Peyer's patch (tissue), 4 donors: ENCODE data around the gene LIPC. TPM values are rescaled to one million over a fixed set of nuclear protein-coding genes. Genes with fewer than 3 reads are reported as not detected.

Experiments used
- DNase-seq, 3 donors: peaks; one replicate each; pipeline ENCODE4 v3.0.0-alpha.2; 2017 to 2019
- H3K27ac ChIP-seq, 4 donors: fragments of 200-600 bp; sonication (generic); one replicate each; pipeline ENCODE4 v1.5.1; 2016 to 2019
- H3K27me3 ChIP-seq, 2 donors: fragments of 200-600 bp; sonication (generic); one replicate each; pipeline ENCODE4 v1.5.1; 2019
- H3K36me3 ChIP-seq, 3 donors: fragments of 200-600 bp; sonication (generic); one replicate each; pipeline ENCODE4 v1.5.1; 2016 to 2019
- H3K4me1 ChIP-seq, 4 donors: fragments of 200-600 bp; sonication (generic); one replicate each; pipeline ENCODE4 v1.5.1; 2016 to 2019
- H3K4me3 ChIP-seq, 4 donors: fragments of 200-600 bp; sonication (generic); 1 replicate in 3 of 4; 2 replicates in 1 of 4; pipeline ENCODE4 v1.5.1; 2016 to 2019; ENCODE audit warnings: mild to moderate bottlenecking in 1 of 4
- H3K9me3 ChIP-seq, 4 donors: fragments of 200-600 bp; sonication (generic); one replicate each; pipeline ENCODE4 v1.5.1; 2016 to 2019; ENCODE audit warnings: mild to moderate bottlenecking in 1 of 4
- CTCF ChIP-seq, 6 experiments: fragments of 450-650 bp in 4 of 6; fragments of 200-600 bp in 2 of 6; sonication (generic) in 1 of 6; IDR thresholded peaks; one replicate each; pipeline ENCODE4 v1.5.1; 2017 to 2019; ENCODE audit warnings: antibody characterized with exemption in 6 of 6, mild to moderate bottlenecking in 3 of 6, moderate library complexity in 1 of 6
- POLR2A ChIP-seq, 2 donors: fragments of 450-650 bp; IDR thresholded peaks; one replicate each; pipeline ENCODE4 v1.5.1; 2017; ENCODE audit warnings: antibody characterized with exemption in 2 of 2, mild to moderate bottlenecking in 2 of 2, moderate library complexity in 2 of 2
- total RNA-seq, 4 donors: library from RNA; depleted of rRNA; stranded (reverse); fragments of >200 nt; gene quantifications; one replicate each; pipeline ENCODE4 v1.1.0, GENCODE V29; 2016

LIPC gene
- total RNA-seq, 4 donors from 2014 or later, result 0.40 to 8.9 (median 1.0) TPM; not detected in 1

GRCh38 chr15:58510715-58511598 is 79.2 kb downstream of the LIPC start:
- no peaks in the 10 kb centered on the region for H3K36me3 ChIP-seq
- no peaks in the 10 kb centered on the region for H3K27me3 ChIP-seq
- TF ChIP-seq CTCF (IDR thresholded peaks at IDR 0.05), result no peak
- no peak for TF ChIP-seq POLR2A (IDR thresholded peaks at IDR 0.05)
- no peaks in the 10 kb centered on the region for H3K9me3 ChIP-seq
- no peak overlapping the region for H3K4me3 ChIP-seq
- no peaks in the 10 kb centered on the region for H3K4me1 ChIP-seq
- no peak for DNase-seq
- no peak overlapping the region for H3K27ac ChIP-seq

GRCh38 chr15:58511599-58511987 is 79.8 kb downstream of the LIPC start:
- TF ChIP-seq POLR2A (IDR thresholded peaks at IDR 0.05), result no peak
- H3K4me1 ChIP-seq, result no peaks in the 10 kb centered on the region
- H3K27ac ChIP-seq, result no peak overlapping the region
- H3K9me3 ChIP-seq, result no peaks in the 10 kb centered on the region
- DNase-seq, result no peak
- no peaks in the 10 kb centered on the region for H3K36me3 ChIP-seq
- no peaks in the 10 kb centered on the region for H3K27me3 ChIP-seq
- H3K4me3 ChIP-seq, result no peak overlapping the region

GRCh38 chr15:58512522-58512921 is 80.7 kb downstream of the LIPC start:
- Histone ChIP-seq H3K9me3 (no peaks in the 10 kb centered on the region), H3K27me3 (no peaks in the 10 kb centered on the region), H3K27ac (no peak overlapping the region), H3K4me1 (no peaks in the 10 kb centered on the region), H3K4me3 (no peak overlapping the region), H3K36me3 (no peaks in the 10 kb centered on the region)
- no peak for DNase-seq
- TF ChIP-seq CTCF (IDR thresholded peaks at IDR 0.05), result no peak
- TF ChIP-seq POLR2A (IDR thresholded peaks at IDR 0.05), result no peak

DNA sequence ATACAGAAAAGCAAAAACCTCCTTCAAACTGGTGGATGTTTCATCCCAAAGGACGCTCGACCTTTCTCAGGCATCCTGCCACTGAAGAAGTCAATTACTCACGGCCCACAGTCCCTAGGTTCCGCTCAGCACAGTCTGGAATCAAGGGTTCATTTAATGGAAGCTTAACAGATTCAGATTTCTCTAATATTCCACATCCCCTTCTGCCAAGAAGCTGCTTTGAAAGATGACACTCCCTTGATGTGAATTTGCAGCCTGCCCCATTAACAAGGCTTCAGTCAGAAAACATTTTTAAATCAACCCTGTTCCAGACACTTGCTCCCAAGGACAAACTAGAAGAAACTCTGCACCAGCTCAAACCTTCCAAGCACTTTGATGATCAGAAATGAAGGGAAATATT is 81.2 kb downstream of the LIPC start:
- no peak for TF ChIP-seq POLR2A (IDR thresholded peaks at IDR 0.05)
- TF ChIP-seq CTCF (IDR thresholded peaks at IDR 0.05), result no peak
- H3K27me3 ChIP-seq, result no peaks in the 10 kb centered on the region

DNA sequence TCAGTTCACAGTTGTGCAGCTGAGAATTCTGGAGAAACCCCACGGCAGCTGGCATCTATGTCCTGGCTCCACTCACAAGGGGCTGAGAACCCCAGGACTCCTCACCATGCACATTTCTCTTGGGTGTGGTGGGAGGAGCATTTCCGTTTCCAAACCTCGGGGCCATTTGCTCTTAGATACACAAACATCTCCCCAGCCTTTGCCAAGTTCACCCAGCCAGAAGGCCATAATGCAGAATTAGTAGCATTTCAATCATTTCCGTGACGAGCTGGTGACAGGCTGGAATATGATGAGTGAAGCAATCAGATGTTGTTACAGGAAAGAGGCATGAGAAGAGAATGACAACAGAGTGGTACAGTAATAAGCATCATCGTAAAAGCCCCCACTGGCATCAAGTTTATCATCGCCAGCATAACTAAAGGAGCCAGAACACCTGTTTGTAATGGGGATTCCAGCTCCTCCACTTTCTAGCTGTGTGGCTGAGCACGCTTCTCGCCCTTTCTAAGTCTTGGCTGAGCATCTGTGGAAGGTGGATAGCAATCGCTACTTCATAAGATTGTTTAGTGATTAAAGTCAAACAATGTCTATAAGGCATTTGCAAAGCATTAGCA is 82.0 kb downstream of the LIPC start:
- no peaks in the 10 kb centered on the region for H3K36me3 ChIP-seq
- TF ChIP-seq POLR2A (IDR thresholded peaks at IDR 0.05) (no peak), CTCF (IDR thresholded peaks at IDR 0.05) (no peak)
- DNase-seq, result no peak
- no peaks in the 10 kb centered on the region for H3K4me1 ChIP-seq
- no peak overlapping the region for H3K4me3 ChIP-seq
- H3K27ac ChIP-seq, result no peak overlapping the region
- no peaks in the 10 kb centered on the region for H3K9me3 ChIP-seq
- no peaks in the 10 kb centered on the region for H3K27me3 ChIP-seq

More for the DNA sequence above, 81.2 kb downstream of the LIPC start:
- Histone ChIP-seq H3K9me3 (no peaks in the 10 kb centered on the region), H3K36me3 (no peaks in the 10 kb centered on the region), H3K4me3 (no peak overlapping the region), H3K27ac (no peak overlapping the region), H3K4me1 (no peaks in the 10 kb centered on the region)
- no peak for DNase-seq

GRCh38 chr15:58515807-58516206 is 84.0 kb downstream of the LIPC start:
- Histone ChIP-seq H3K27ac (no peak overlapping the region), H3K36me3 (no peaks in the 10 kb centered on the region), H3K4me3 (no peak overlapping the region), H3K27me3 (no peaks in the 10 kb centered on the region), H3K9me3 (no peaks in the 10 kb centered on the region), H3K4me1 (no peaks in the 10 kb centered on the region)
- DNase-seq, result peak in 1 of 3 donors; percentile 18
- TF ChIP-seq CTCF (IDR thresholded peaks at IDR 0.05) (no peak), POLR2A (IDR thresholded peaks at IDR 0.05) (no peak)
